ENCODE data around the gene LENEP. TPM values are rescaled to one million over a fixed set of nuclear protein-coding genes. Genes with fewer than 3 reads are reported as not detected.
"Not testable (repeated sequence)": the region's sequence is repeated elsewhere in the genome, so short reads cannot be mapped to it uniquely, and the experiment has no call there.

Gene LENEP
- total RNA-seq, 1 donor from 2014 or later: not detected

DNA sequence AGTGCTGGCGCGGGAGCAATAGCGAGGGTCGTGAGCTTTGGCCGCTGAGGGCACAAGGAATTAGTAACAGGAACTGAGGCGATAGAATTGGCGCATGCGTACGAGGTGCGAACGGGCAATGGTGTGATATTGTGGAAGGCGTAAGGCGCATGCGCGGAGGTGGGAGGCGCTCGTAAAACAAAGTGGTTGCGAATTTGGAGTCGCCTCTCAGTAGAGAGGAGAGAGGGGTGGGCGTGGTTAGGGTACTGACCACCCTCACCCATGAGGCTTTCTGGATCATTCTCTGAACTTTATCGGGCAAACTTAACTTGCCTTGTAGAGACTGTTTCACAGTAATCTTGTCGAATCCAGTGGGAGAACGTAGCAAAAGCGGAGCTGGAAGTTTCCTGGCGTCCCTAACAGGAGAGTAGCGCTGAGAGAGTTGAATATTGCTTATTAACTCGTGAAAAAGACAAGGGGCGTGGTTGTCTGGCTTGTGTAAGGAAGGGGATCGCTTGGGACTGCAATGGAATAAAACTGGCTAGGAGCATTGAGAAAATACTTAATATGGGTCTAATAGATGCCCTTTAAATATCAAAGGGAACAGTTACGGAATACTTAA lies 18.5 kb upstream of the LENEP start:
- peak; percentile 98 for DNase-seq (ENCODE audit: low spot score)

DNA sequence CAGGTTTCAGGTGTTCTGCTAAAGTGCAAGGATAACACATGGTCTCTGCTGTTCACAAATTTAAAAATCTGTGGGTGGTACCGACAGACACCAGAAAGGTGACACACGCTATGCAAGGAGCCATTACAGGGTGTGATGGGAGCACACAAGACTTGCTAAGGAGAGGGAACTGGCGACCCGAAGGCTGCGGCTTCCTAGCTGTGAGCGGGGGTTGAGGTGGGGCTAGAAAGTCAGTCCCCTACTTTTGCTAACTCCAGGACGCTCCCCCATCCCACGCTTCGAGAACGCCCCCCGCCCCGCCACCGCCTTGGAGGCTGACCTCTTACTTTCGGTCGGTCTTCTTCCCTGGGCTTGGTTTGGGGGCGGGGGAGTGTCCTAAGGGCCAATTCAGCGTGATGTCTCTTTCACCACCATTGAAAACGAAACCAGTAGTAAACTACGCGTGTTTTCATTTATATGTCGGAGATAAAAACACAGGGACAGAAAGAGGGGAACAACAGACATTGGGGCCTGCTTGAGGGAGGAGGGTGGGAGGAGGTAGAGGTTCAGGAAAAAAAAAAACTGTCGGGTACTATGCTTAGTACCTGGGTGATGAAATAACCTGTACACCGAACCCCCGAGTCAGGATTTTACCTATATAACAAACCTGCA lies 17.9 kb upstream of the LENEP start:
- no peak for DNase-seq (ENCODE audit: low spot score)

DNA sequence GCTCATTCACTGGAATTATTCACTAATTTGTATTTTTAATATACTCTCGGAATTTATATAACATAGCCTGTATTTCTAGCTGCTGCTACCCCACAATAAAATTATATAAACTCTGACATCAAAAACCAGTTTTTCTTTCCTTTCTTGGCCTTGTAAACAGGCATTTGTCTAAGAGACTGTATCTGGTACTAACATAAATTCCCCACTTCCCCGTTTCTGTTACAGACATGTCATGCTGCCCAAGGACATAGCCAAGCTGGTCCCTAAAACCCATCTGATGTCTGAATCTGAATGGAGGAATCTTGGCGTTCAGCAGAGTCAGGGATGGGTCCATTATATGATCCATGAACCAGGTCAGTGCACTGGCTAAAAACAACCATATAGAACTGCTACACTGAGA lies 15.6 kb upstream of the LENEP start:
- not testable (repeated sequence) for DNase-seq (ENCODE audit: low spot score)

DNA sequence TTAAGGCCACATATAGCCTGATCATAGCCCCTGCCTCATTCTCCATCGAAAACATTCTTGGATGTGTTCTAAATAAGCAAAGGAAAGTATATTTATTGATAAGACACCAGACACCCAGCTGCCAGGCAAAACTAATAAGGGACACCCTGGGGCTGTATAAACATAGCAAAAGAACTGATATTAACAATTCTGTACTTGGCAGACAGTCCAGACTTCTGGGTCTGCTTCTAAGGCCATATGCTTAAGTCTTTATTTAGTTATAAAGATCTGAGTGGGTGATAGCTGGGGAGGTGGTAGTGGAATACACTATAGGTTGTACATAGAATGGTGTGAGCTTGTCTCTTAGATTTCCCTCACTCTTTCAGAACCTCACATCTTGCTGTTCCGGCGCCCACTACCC lies 15.0 kb upstream of the LENEP start:
- no peak for DNase-seq (ENCODE audit: low spot score)

DNA sequence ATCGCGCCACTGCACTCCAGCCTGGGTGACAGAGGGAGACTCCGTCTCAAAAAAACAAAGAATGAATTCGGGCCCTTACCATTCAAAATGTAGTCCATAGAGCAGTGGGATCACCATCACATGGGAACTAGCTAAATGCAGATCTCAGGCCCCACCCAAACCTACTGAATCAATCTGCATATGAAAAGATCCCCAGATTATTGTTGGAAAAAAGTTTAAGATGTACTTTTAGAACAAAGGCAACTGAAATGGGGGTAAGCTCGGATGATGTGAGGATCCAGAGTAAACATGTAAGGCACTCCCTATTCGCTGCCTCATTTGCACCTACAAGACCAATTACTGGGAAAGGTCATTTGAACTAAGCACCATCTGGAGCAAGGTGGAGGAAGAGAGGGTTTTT lies 11.0 kb upstream of the LENEP start:
- no peak for DNase-seq (ENCODE audit: low spot score)

DNA sequence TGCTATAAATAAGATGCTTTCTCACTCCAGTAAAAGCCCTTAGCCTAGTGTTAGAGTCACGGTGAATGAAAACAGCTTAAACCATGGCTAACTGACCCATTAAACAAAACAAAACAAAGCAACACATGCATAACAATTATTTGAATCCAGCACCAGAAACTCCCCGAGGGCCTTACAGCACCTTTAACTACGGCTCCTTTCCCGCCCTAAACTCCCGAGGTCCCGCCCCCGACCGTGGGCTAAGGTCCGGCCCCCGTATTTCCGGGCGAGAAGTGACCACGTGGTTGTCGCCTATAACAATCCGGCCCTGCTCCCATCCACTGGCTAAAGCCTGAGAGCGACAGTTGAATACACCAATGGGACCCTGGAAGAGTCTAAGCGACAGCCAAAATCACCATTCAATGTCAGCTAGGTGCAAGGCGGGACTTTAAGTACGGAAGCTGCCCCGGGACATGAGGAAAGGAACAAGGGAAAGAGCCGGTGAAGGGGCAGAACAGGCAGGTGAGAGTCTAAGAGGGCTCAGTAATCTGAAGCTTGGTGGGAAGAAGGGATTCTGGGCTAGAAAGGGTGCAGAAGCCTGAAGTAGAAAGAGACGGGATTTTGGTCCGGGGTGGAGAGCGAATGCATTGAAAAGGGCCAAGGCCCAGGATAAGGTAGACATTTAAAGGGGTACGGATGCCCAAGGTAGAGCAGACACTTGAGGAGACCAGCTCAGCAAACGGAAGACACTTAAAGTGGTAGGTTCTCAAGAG lies 10.3 kb upstream of the LENEP start, which contains the start of gene FLAD1:
Gene FLAD1 (plus strand): TSS at position 448 of the 752 bp plus-strand sequence. CDS start 351 bp downstream, outside the sequence.
- no peak for DNase-seq (ENCODE audit: low spot score)

DNA sequence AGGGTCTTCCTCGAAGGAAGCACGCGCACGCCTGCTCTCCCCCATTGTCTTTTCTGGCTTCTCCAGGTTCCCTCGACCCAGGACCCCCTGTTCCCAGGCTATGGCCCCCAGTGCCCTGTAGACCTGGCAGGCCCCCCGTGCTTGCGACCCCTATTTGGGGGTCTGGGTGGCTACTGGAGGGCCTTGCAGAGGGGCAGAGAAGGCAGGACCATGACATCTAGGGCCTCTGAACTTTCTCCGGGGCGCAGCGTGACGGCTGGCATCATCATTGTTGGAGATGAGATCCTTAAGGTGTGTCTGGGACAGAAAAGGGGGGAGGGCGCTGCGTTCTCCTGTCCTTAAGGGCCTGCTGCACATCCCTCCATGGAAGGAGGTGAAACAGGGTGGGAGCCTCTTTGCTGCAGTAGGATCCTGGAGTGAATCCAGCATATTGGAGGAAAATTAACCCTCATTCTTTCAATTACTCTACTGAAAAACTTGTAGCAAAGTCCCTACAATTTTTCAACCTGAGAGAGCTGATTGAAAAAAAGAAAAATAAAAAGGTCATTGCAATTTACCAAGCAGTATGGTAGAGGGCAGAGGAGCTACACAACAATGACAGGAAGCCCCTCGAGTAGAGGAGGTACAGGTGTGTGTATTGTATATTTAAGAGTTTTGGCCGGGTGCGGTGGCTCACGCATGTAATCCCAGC lies 9.5 kb upstream of the LENEP start:
- no peak for DNase-seq (ENCODE audit: low spot score)

DNA sequence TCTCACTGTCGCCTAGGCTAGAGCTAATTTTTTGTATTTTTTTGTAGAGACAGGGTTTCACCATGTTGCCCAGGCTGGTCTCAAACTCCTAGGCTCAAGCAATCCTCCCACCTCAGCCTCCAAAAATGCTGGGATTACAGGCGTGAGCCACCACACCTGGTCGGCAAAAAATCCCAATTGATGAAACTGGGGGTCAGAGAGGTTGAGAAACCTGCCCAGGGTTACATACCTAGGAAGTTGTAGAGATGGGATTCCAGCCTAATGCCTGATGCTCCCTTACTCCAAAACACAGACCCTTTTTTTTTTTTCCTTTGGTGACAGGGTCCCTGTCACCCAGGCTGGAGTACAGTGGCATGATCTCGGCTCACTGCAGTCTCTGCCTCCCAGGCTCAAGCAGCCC lies 6.7 kb upstream of the LENEP start:
- not testable (repeated sequence) for DNase-seq (ENCODE audit: low spot score)

DNA sequence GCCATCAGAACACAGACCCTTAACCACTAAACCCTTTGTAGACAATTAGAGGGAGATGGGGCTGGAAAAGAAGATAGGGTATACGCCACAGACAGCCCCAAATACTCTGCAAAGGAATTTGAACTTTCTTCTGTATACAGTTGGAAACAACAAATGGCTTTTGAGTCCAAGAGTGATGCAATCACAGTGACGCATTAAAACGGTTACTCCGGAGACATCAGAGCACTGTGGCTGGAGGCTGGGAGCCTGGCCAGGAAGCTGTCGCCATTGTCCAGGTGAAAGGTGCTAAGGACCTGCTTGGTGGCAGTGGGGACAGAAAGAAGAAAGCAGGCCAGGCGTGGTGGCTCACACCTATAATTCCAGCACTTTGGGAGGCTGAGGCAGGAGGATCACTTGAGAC lies 6.1 kb upstream of the LENEP start:
- DNase-seq (ENCODE audit: low spot score): no peak

DNA sequence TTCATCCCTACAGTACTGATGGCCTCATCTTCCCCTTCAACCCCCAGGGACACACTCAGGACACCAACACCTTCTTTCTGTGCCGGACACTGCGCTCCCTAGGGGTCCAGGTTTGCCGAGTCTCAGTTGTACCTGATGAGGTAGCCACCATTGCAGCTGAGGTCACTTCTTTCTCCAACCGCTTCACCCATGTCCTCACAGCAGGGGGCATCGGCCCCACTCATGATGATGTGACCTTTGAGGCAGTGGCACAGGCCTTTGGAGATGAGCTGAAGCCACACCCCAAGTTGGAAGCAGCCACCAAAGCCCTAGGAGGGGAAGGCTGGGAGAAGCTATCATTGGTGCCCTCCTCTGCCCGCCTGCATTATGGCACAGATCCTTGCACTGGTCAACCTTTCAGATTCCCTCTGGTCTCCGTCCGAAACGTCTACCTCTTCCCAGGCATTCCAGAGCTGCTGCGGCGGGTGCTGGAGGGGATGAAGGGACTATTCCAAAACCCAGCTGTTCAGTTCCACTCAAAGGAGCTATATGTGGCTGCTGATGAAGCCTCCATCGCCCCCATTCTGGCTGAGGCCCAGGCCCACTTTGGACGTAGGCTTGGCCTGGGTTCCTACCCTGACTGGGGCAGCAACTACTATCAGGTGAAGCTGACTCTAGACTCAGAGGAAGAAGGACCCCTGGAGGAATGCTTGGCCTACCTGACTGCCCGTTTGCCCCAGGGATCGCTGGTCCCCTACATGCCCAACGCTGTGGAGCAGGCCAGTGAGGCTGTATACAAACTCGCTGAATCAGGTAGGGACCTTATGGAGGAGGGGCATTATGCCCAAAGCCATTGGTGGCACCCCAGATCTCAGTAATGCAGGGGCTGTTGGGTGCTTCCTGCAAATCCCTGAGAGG lies 5.1 kb upstream of the LENEP start:
- no peak for DNase-seq (ENCODE audit: low spot score)

DNA sequence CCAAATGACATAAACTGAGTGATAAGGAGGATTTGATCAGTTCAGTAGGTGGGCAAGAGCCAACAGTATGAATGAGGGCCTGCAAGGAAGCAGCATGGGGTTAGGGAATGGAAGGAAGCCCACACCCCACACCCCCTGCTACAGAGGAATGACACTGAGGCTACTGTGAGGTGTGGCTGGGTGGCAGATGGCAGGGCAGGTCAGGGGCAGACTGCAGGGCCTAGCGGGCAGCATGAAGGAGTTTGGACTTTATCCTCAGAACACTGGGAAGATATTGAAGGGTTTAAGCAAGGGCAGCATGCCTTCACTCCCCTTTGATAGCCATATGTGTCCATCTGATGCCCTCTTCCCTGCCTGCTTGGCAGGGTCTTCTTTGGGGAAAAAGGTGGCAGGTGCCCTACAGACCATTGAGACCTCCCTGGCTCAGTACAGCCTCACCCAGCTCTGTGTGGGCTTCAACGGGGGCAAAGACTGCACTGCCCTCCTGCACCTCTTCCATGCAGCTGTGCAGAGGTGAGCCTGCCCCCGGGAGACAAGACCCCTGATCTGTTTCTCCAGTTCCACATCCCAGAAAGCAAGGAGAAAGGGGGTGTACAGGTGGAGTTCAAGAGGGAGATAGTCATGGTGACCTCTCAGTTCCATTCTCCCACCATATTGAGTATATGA lies 4.1 kb upstream of the LENEP start:
- DNase-seq (ENCODE audit: low spot score): no peak

DNA sequence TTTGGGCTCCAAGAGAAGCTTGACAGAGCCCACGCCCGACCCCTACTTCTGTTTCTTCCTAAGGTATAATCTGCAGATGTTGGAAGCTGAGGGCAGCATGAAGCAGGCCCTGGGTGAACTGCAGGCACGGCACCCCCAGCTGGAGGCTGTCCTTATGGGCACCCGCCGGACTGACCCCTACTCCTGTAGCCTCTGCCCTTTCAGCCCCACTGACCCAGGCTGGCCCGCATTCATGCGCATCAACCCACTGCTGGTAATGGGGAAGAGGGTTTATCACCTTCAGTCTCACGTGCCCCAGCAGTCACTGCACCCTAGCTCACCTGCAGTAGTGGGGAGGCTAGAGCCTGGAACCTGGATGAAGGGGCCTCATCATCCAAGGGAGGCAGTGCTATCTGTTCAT lies 3.1 kb upstream of the LENEP start:
- DNase-seq (ENCODE audit: low spot score): no peak

DNA sequence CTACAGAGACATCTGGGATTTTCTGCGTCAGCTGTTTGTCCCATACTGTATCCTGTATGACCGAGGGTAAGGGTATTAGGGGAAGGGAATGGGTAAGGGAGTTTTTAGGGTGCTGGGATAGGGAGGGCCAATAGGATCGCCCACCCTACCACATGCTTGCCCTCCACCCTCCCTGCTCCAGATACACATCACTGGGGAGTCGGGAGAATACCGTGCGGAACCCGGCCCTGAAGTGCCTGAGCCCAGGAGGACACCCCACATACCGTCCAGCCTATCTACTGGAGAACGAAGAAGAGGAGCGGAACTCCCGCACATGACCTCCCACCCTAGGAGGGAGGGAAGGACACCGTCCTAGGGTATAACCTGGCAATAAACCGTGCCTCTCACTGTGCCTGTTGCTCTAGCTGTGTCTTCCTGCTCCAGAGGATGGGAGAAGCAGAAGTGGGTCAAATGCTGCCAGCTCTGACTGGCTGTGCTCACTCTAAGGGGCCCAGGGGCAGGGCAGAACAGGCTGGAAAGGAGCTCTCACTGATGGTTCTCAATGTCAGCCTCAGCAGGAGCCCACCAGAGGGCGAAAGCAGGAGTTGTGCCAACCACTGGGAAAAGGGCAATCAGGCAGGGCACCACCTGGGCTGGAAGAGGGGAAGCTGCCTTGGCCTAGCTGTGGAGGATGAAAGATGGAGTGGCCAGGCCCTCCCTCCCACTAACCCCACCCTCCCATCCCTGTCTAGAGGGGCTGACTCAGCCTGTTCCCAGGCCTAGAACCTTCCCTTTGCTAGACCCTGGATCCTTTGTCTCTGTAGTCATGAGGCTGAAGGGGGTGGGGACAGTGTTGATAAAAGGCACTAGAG lies 440 bp upstream of the LENEP start:
- DNase-seq (ENCODE audit: low spot score): no peak

DNA sequence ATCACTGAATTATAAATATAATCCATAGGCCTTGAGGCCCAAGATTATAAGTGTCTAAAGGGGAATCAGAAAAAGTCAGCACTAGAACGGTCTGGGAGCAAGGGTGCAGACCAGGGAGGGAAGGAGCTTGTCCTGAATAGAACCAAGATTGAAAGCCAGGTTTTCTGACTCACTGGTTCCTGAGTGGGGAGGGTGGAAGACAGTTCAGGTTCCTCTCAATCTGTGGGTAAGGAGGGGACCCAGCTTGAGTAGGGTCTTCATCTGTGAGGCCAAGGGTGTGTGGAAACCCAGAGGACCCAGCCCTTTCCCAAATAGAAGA lies 842 bp downstream of the LENEP start:
- DNase-seq (ENCODE audit: low spot score): no peak

DNA sequence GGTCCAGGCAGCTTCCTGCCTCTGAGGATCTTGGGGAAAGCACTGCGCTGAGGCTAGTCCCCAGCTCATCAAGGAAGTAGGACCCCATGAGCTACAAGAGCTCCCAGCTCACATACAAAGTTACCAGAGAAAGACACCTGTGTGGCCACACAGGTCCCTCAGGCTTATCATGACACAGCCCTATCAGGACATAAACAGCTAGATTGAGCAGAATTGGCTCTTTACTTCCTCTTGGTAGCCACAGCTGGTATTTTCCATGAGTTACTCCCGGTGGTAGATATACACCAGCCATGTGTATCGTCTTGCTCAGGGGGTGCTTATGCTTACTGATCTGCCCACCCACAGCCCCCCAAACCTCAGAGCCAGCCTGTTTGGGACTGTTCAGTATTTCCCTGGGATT lies 1.2 kb downstream of the LENEP start:
- no peak for DNase-seq (ENCODE audit: low spot score)

DNA sequence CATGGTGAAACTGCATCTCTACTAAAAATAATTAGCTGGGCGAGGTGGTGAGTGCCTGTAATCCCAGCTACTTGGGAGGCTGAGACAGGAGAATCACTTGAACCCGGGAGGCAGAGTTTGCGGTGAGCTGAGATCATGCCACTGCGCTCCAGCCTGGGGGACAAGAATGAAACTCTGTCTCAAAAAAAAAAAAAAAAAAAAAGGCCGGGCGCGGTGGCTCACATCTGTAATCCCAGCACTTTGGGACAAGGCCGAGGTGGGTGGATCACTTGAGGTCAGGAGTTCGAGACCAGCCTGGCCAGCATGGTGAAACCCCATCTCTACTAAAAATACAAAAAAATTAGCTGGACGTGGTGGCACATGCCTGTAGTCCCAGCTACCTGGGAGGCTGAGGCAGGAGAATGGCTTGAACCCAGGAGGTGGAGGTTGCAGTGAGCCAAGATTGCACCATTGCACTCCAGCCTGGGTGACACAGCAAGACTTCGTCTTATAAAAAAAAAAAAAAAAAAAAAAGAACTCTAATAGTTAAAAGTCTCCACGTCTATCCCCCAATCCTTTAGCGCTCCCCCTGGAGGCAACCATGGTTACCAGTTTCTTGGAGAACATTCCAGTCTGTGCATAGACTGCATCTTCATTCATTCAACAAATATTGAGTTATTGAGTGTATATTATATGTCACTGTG lies 2.1 kb downstream of the LENEP start:
- DNase-seq (ENCODE audit: low spot score): not testable (repeated sequence)

DNA sequence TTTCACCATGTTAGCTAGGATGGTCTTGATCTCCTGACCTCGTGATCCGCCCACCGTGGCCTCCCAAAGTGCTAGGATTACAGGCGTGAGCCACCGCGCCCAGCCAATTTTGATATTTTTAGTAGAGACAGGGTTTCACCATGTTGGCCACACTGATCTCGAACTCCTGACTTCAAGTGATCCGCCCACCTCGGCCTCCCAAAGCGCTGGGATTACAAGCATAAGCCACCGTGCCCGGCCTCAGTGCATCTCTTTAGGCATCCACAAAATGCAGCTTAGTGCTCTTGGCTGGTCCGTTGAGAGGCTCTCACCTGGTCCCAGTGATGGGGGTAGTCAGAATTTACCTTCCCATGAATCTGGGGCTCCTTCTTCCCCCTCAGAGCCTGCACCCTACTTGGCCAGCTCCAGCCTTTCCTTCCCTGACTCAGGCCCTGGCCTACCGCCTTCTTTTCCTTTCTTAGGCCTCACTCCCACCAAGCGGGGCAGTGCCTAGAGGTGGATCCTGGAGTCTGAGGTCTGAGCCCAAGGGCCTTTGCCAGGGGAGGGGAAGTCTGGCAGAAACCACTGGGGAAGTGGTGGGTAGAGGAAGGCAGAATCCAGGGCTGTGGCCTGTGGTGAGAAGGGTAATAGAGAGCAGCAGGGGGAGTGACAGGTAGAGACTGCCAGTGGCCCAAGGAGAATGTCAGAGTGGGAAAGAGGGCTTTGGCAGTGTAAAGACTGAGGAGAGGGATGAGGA lies 3.7 kb downstream of the LENEP start:
- no peak for DNase-seq (ENCODE audit: low spot score)

DNA sequence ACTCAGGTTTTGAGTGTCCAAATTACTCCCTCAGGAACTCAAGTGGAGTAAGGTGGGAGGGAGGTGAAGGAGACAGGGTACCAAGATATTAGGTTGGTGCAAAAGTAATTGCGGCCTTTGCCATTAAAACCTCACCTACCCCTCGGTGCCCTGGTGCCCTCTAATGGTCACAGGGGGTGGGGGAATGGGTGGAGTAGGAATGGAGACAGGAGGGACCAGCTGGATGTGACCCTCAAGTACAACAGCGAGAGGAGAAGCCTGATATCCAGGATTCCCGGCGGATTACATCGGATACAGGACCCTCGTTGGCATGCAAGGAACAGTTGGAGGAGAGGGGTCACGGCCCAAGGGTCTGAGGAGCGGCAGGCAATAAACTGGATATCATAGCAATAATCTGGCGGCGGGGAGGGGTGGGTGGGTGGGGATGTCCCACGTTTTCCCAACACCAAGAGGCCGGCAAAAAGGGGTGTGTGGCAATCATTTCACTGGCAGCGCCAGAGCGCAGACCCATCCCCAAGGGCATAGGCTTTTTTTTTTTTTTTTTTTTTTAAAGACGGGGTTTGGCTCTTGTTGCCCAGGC lies 4.9 kb downstream of the LENEP start:
- DNase-seq (ENCODE audit: low spot score): no peak

Measured in mesenteric fat pad (tissue), 1 donor.